HG02623 (cell line): Measurements from ENCODE around the gene TBC1D2B.

ENCODE experiments used
- ATAC-seq: cut with Tn5 transposase; IDR thresholded peaks from one replicate; pipeline ENCODE4 v1.9.1; 2021; ENCODE audit warnings: moderate library complexity; ENCODE audit not compliant: unreplicated experiment

The TBC1D2B gene

GRCh38 chr15:78037779-78038305 is 39.7 kb downstream of the TBC1D2B start:
- no peak for ATAC-seq

- ATAC-seq, result no peak
Observed at GRCh38 chr15:78037328-78037727, 40.2 kb downstream of the TBC1D2B start.

GRCh38 chr15:78035861-78036476 is 41.5 kb downstream of the TBC1D2B start:
- ATAC-seq, result no peak

GRCh38 chr15:78035321-78035751 is 42.2 kb downstream of the TBC1D2B start:
- ATAC-seq, result no peak

- peak; percentile 63 for ATAC-seq
Observed at GRCh38 chr15:78034495-78035191, 42.9 kb downstream of the TBC1D2B start.

GRCh38 chr15:78033864-78034263 is 43.6 kb downstream of the TBC1D2B start:
- no peak for ATAC-seq

- ATAC-seq, result no peak
Observed at GRCh38 chr15:78032671-78033070, 44.8 kb downstream of the TBC1D2B start.

GRCh38 chr15:78024883-78025282 is 52.6 kb downstream of the TBC1D2B start:
- ATAC-seq, result no peak

- ATAC-seq, result no peak
Observed at GRCh38 chr15:78024519-78024870, 53.0 kb downstream of the TBC1D2B start.

- no peak for ATAC-seq
Observed at GRCh38 chr15:78023865-78024518, 53.5 kb downstream of the TBC1D2B start.

GRCh38 chr15:78023081-78023665 is 54.3 kb downstream of the TBC1D2B start:
- ATAC-seq, result no peak

- no peak for ATAC-seq
Observed at GRCh38 chr15:78021761-78022160, 55.8 kb downstream of the TBC1D2B start.

- ATAC-seq, result no peak
Observed at GRCh38 chr15:78020007-78020406, 57.5 kb downstream of the TBC1D2B start.

- no peak for ATAC-seq
Observed at GRCh38 chr15:78018946-78019644, 58.4 kb downstream of the TBC1D2B start.

GRCh38 chr15:78018445-78018844 is 59.1 kb downstream of the TBC1D2B start:
- ATAC-seq, result no peak

- ATAC-seq, result no peak
Observed at GRCh38 chr15:78016860-78017259, 60.7 kb downstream of the TBC1D2B start.

- ATAC-seq, result no peak
Observed at GRCh38 chr15:78012643-78013077, 64.9 kb downstream of the TBC1D2B start.

- ATAC-seq, result no peak
Observed at GRCh38 chr15:78010067-78010466, 67.4 kb downstream of the TBC1D2B start.

GRCh38 chr15:78007964-78008886 is 69.3 kb downstream of the TBC1D2B start:
- no peak for ATAC-seq
